PFSK-1 (cell line): ENCODE measurements around the gene DNAJB8.

Experiments used
- POLR2AphosphoS5 ChIP-seq: IDR thresholded peaks from 2 replicates; pipeline ENCODE4 v1.6.1; 2012; ENCODE audit warnings: low read depth, mild to moderate bottlenecking, control low read depth, low read length, moderate library complexity
- SIN3A ChIP-seq: IDR thresholded peaks from 2 replicates; pipeline ENCODE4 v1.6.1; 2012; ENCODE audit warnings: mild to moderate bottlenecking, low read length, moderate library complexity, borderline replicate concordance; ENCODE audit not compliant: insufficient read depth
- TAF1 ChIP-seq: IDR thresholded peaks from 2 replicates; pipeline ENCODE4 v1.6.1; 2012; ENCODE audit warnings: low read length, control low read depth, borderline replicate concordance; ENCODE audit not compliant: insufficient read depth
- TF ChIP-seq, protein P1 (sequence below), 2 experiments: IDR thresholded peaks; 2 replicates each; pipeline versions ENCODE4 v1.6.1 to v1.8.0; 2011 to 2012; ENCODE audit warnings: low read depth in 2 of 2, low read length in 2 of 2, control low read depth in 1 of 2, inconsistent platforms in 1 of 2, mild to moderate bottlenecking in 1 of 2, moderate library complexity in 1 of 2; ENCODE audit not compliant: insufficient read depth in 1 of 2

DNA sequence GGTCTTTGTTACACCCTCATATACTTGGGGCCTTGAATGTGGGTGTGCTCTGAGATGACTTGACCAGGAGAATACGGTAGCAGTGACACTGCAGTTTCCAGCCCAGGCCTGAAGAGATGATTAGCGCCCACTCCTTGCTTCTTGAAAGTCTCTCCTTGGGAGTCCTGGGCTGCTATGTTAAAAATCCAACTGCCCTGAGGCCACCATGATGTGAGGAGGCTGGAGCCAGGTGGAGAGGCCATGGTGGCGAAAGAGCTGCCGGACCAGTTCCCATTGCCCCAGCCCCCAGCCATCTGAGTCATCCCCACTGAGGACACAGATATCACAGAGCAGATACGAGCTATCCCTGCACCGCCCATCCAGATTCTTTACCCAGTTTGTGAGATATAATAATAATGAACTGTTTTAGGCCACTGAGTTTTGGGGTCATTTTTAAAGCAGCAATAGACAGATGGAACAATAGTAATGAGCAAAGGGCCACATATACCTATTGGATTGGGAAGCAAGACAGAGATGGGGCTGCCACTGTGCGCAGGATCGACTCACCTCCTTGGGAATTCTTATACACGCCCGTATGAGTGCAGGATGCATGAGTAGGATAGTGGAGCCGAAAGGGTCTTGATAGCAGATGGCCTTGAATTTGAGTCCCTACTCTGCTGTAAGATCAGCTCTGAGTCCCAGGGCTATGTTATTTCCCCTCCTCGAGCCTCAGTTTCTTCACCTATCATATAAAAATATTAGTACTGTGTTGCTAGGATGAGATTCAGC, 38.5 kb upstream of the DNAJB8 start:
- TF ChIP-seq, protein P1, sequence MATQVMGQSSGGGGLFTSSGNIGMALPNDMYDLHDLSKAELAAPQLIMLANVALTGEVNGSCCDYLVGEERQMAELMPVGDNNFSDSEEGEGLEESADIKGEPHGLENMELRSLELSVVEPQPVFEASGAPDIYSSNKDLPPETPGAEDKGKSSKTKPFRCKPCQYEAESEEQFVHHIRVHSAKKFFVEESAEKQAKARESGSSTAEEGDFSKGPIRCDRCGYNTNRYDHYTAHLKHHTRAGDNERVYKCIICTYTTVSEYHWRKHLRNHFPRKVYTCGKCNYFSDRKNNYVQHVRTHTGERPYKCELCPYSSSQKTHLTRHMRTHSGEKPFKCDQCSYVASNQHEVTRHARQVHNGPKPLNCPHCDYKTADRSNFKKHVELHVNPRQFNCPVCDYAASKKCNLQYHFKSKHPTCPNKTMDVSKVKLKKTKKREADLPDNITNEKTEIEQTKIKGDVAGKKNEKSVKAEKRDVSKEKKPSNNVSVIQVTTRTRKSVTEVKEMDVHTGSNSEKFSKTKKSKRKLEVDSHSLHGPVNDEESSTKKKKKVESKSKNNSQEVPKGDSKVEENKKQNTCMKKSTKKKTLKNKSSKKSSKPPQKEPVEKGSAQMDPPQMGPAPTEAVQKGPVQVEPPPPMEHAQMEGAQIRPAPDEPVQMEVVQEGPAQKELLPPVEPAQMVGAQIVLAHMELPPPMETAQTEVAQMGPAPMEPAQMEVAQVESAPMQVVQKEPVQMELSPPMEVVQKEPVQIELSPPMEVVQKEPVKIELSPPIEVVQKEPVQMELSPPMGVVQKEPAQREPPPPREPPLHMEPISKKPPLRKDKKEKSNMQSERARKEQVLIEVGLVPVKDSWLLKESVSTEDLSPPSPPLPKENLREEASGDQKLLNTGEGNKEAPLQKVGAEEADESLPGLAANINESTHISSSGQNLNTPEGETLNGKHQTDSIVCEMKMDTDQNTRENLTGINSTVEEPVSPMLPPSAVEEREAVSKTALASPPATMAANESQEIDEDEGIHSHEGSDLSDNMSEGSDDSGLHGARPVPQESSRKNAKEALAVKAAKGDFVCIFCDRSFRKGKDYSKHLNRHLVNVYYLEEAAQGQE (IDR thresholded peaks at IDR 0.05; ENCODE audit: insufficient read depth in 1 of 2, low read depth in 2 of 2, low read length in 2 of 2): no peak
- TF ChIP-seq POLR2AphosphoS5 (no peak), TAF1 (no peak), SIN3A (no peak)
